ENCODE data around the gene ZNF804B. TPM values are rescaled to one million over a fixed set of nuclear protein-coding genes. Genes with fewer than 3 reads are reported as not detected.

The ZNF804B gene
- total RNA-seq, 1 experiment from 2014 or later: not detected

DNA sequence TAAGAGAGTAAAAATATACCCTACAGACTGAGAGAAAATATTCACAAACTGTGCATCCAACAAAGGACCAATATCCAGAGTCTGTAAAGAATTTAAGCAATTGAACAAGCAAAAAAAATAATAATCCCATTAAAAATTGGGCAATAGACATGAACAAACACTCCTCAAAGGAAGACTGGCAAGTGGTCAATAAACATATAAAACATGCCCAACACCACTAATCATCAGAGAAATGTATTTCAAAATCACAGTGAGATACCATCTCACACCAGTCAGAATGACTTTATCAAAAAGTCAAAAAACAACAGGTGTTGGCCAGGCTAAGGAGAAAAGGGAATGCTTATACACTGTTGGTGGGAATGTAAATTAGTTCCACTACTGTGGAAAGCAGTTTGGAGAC is 21.9 kb upstream of the ZNF804B start:
- BruUV-seq (replicated peaks): no TSS peak
- ChIA-PET POLR2A (ENCODE audit: unreplicated experiment) (no interaction called here), CTCF (no interaction called here)
- peaks cover 14% of the 10 kb centered on the region; the same call in 1 of the 2 replicates for H3K27me3 ChIP-seq (ENCODE audit: low read length)
- no peaks in the 10 kb centered on the region for H3F3A ChIP-seq (ENCODE audit: low read length, unreplicated experiment)
- no peak overlapping the region for H3K4me3 ChIP-seq (ENCODE audit: low read length)
- H3K79me2 ChIP-seq (ENCODE audit: low read length): no peaks in the 10 kb centered on the region
- ATAC-seq: no peak
- TF ChIP-seq EZH2phosphoT487 (IDR thresholded peaks at IDR 0.05; ENCODE audit: borderline replicate concordance, low read length) (no peak), EZH2 (IDR thresholded peaks at IDR 0.05; ENCODE audit: low read length, unreplicated experiment) (no peak), CTCF (conservative IDR thresholded peaks at IDR 0.05; ENCODE audit: low read depth, low read length) (no peak)
- no peaks in the 10 kb centered on the region for H3K9me2 ChIP-seq (replicated peaks; ENCODE audit: low read length)
- intact Hi-C loops (cut with micrococcal nuclease): no loop called here
- H2AFZ ChIP-seq (ENCODE audit: low read length): no peak overlapping the region
- H3K27ac ChIP-seq (ENCODE audit: low read length): no peak overlapping the region
- no peak for DNase-seq
- H4K20me1 ChIP-seq (ENCODE audit: low read length): no peaks in the 10 kb centered on the region
- H3K9me3 ChIP-seq (ENCODE audit: low read length): no peaks in the 10 kb centered on the region
- H3K9ac ChIP-seq (ENCODE audit: low read length): no peak overlapping the region
- no peaks in the 10 kb centered on the region for H3K4me1 ChIP-seq (ENCODE audit: insufficient read depth, low read length)
- no peak overlapping the region for H3K4me2 ChIP-seq (ENCODE audit: low read length)
- H3K36me3 ChIP-seq (ENCODE audit: low read depth, low read length): no peaks in the 10 kb centered on the region

GRCh38 chr7:88746126-88746525 is 13.4 kb upstream of the ZNF804B start:
- Histone ChIP-seq H3K4me2 (ENCODE audit: low read length) (no peak overlapping the region), H3K79me2 (ENCODE audit: low read length) (no peaks in the 10 kb centered on the region), H4K20me1 (ENCODE audit: low read length) (no peaks in the 10 kb centered on the region), H3K36me3 (ENCODE audit: low read depth, low read length) (no peaks in the 10 kb centered on the region), H3K9me2 (replicated peaks; ENCODE audit: low read length) (no peaks in the 10 kb centered on the region), H3K27ac (ENCODE audit: low read length) (no peak overlapping the region), H3K9me3 (ENCODE audit: low read length) (no peaks in the 10 kb centered on the region), H3K4me3 (ENCODE audit: low read length) (no peak overlapping the region), H2AFZ (ENCODE audit: low read length) (no peak overlapping the region), H3F3A (ENCODE audit: low read length, unreplicated experiment) (no peaks in the 10 kb centered on the region), H3K4me1 (ENCODE audit: insufficient read depth, low read length) (no peaks in the 10 kb centered on the region), H3K9ac (ENCODE audit: low read length) (no peak overlapping the region), H3K27me3 (ENCODE audit: low read length) (no peaks in the 10 kb centered on the region; the same call in 1 of the 2 replicates)
- intact Hi-C loops (cut with micrococcal nuclease): no loop called here
- no TSS peak for BruUV-seq (replicated peaks)
- no peak for DNase-seq
- CTCF ChIA-PET: no interaction called here
- ATAC-seq: no peak
- TF ChIP-seq CTCF (conservative IDR thresholded peaks at IDR 0.05; ENCODE audit: low read depth, low read length) (no peak), EZH2phosphoT487 (IDR thresholded peaks at IDR 0.05; ENCODE audit: borderline replicate concordance, low read length) (no peak), EZH2 (IDR thresholded peaks at IDR 0.05; ENCODE audit: low read length, unreplicated experiment) (no peak)
- POLR2A ChIA-PET (ENCODE audit: unreplicated experiment): no interaction called here

- Histone ChIP-seq H3K9me2 (replicated peaks; ENCODE audit: low read length) (no peaks in the 10 kb centered on the region), H3F3A (ENCODE audit: low read length, unreplicated experiment) (no peaks in the 10 kb centered on the region), H3K4me1 (ENCODE audit: insufficient read depth, low read length) (no peaks in the 10 kb centered on the region), H3K27me3 (ENCODE audit: low read length) (peaks cover 42% of the 10 kb centered on the region), H2AFZ (ENCODE audit: low read length) (no peak overlapping the region), H3K9me3 (ENCODE audit: low read length) (no peaks in the 10 kb centered on the region), H3K79me2 (ENCODE audit: low read length) (no peaks in the 10 kb centered on the region), H3K36me3 (ENCODE audit: low read depth, low read length) (no peaks in the 10 kb centered on the region), H3K4me3 (ENCODE audit: low read length) (no peak overlapping the region), H3K27ac (ENCODE audit: low read length) (no peak overlapping the region), H4K20me1 (ENCODE audit: low read length) (no peaks in the 10 kb centered on the region), H3K4me2 (ENCODE audit: low read length) (no peak overlapping the region), H3K9ac (ENCODE audit: low read length) (no peak overlapping the region)
- TF ChIP-seq EZH2 (IDR thresholded peaks at IDR 0.05; ENCODE audit: low read length, unreplicated experiment): no peak
- TF ChIP-seq EZH2phosphoT487 (IDR thresholded peaks at IDR 0.05; ENCODE audit: borderline replicate concordance, low read length): no peak
- no peak for TF ChIP-seq CTCF (conservative IDR thresholded peaks at IDR 0.05; ENCODE audit: low read depth, low read length)
- intact Hi-C loops (cut with micrococcal nuclease): loop anchor here (10.0 kb wide), 1 partner anchor 512 kb away; no protein-coding TSS in a partner anchor
- no TSS peak for BruUV-seq (replicated peaks)
- no peak for DNase-seq
- ChIA-PET POLR2A (ENCODE audit: unreplicated experiment) (no interaction called here), CTCF (no interaction called here)
- no peak for ATAC-seq
Measured at GRCh38 chr7:88756802-88757201, 2.7 kb upstream of the ZNF804B start.
